Left ventricle myocardium superior (tissue), 1 donor: ENCODE data around the gene VIPAS39. TPM values are rescaled to one million over a fixed set of nuclear protein-coding genes. Genes with fewer than 3 reads are reported as not detected.
"Not testable (repeated sequence)": the region's sequence is repeated elsewhere in the genome, so short reads cannot be mapped to it uniquely, and the experiment has no call there.

Experiments
- ATAC-seq: fragments of 200-7000 bp; cut with Tn5 transposase; one replicate; pipeline ENCODE4 v1.9.1; 2020; ENCODE audit warnings: mild to moderate bottlenecking, moderate library complexity
- DNase-seq: peaks from one replicate; pipeline ENCODE4 v3.0.0-alpha.2; 2020
- intact Hi-C: fragments of 100-400 bp; cut with micrococcal nuclease; formaldehyde crosslinking; loops from one replicate; pipeline ENCODE4 v1.11.0; 2022
- total RNA-seq: library from RNA; stranded (reverse); fragmentation: NEBNext Ultra II Directional; extraction: Animal tissue kit (Norgen Biotek cat#: 25700); gene quantifications from one replicate; pipeline ENCODE4 v1.2.1, GENCODE V29; 2021
- donor health status: DM: no; HTN: yes; CAD: no; lungs with severe emphysema.

Gene VIPAS39
- total RNA-seq, 1 donor from 2014 or later, result 12.6 TPM

DNA sequence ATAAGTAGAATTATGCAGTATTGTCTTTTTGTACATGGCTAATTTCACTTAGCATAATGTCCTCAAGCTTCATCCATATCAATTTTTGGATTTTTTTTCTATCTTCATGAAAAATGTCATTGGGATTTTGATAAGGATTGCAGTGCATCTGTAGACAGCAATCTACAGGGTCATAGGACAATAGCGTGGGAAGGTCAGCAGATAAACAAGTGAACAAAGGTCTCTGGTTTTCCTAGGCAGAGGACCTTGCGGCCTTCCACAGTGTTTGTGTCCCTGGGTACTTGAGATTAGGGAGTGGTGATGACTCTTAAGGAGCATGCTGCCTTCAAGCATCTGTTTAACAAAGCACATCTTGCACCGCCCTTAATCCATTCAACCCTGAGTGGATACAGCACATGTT is 41.3 kb downstream of the VIPAS39 start:
- DNase-seq, intact Hi-C loops, ATAC-seq: not testable (repeated sequence)

DNA sequence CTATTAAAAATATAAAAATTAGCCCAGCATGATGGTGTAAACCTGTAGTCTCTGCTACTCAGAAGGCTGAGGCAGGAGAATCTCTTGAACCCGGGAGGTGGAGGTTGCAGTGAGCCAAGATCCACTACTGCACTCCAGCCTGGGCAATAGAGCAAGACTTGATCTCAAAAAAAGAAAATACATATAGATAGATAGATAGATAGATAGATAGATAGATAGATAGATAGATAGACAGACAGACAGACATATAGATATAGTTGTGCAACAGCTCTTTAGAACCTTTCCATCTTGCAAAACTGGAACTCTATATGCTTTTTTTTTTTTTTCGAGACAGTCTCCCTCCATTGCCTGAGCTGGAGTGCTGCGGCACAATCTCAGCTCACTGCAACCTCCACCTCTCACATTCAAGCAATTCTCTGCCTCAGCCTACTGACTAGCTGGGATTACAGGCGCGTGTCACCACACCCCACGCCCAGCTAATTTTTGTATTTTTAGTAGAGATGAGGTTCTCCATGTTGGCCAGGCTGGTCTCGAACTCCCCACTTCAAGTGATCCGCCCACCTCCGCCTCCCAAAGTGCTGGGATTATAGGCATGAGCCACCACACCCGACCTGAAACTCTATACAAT is 41.9 kb downstream of the VIPAS39 start:
- intact Hi-C loops, ATAC-seq, DNase-seq: not testable (repeated sequence)

GRCh38 chr14:77409131-77409533 is 48.3 kb downstream of the VIPAS39 start:
- intact Hi-C loops, result no loop called here
- DNase-seq (no peak), ATAC-seq (no peak)

- DNase-seq, result no peak
- intact Hi-C loops, result no loop called here
- ATAC-seq, result no peak
These were observed 50.2 kb downstream of the VIPAS39 start for GRCh38 chr14:77407158-77407557.

- ATAC-seq (no peak), DNase-seq (no peak)
- intact Hi-C loops, result no loop called here
These were observed 50.7 kb downstream of the VIPAS39 start for GRCh38 chr14:77406718-77407117.

GRCh38 chr14:77406086-77406485 is 51.3 kb downstream of the VIPAS39 start:
- intact Hi-C loops, result no loop called here
- no peak for ATAC-seq
- DNase-seq, result no peak

- no peak for ATAC-seq
- no peak for DNase-seq
- intact Hi-C loops, result no loop called here
These were observed 53.6 kb downstream of the VIPAS39 start for GRCh38 chr14:77403768-77404167.

- ATAC-seq (no peak), DNase-seq (no peak)
- intact Hi-C loops, result no loop called here
These were observed 57.2 kb downstream of the VIPAS39 start for GRCh38 chr14:77400216-77400615.

- DNase-seq, result no peak
- ATAC-seq, result no peak
- intact Hi-C loops, result no loop called here
These were observed 67.2 kb downstream of the VIPAS39 start for GRCh38 chr14:77390188-77390587.

- no peak for DNase-seq
- ATAC-seq, result no peak
- intact Hi-C loops, result no loop called here
These were observed 78.7 kb downstream of the VIPAS39 start for GRCh38 chr14:77378701-77379100.

DNA sequence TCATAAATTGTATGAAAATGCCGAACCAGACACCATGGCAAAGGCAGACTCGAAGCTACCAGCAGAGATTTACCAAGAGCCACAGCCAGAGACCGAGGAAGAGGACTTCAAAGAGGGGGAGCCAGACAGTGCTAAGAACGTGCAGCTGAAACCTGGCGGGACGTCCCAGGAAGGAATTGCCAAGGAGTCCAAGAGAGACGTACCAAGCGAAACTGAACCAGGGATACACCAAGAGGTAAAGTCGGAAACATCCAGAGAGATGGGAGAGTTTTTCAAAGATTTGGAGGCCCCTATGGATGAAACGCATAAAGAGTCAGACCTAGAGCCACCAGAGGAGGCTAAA is 79.9 kb downstream of the VIPAS39 start:
- ATAC-seq (peak; percentile 10), DNase-seq (no peak)
- intact Hi-C loops, result no loop called here

GRCh38 chr14:77376771-77377501 is 80.5 kb downstream of the VIPAS39 start, which contains the start of the genes SAMD15 and TMED8:
TSS of gene SAMD15 (plus strand) at chr14:77377379. CDS start at chr14:77377419, 40 bp downstream.
TSS of gene TMED8 (minus strand) at chr14:77377094. CDS start at chr14:77377053, 41 bp downstream.
- intact Hi-C loops, result no loop called here
- DNase-seq (peak; percentile 94), ATAC-seq (peak; percentile 99)

Other genes with a start within 250 kb of the VIPAS39 start
- gene NGB, start 186.4 kb downstream of the VIPAS39 start, total RNA-seq, result not detected
- 17.5 TPM for gene POMT2, start 136.7 kb downstream of the VIPAS39 start, total RNA-seq
- gene GSTZ1, start 136.6 kb downstream of the VIPAS39 start, total RNA-seq, result 13.5 TPM
- 5.6 TPM for gene TMED8, start 80.5 kb downstream of the VIPAS39 start, total RNA-seq
- gene SAMD15, start 80.2 kb downstream of the VIPAS39 start, total RNA-seq, result 0.77 TPM
- gene NOXRED1, start 34.1 kb downstream of the VIPAS39 start, total RNA-seq, result 0.15 TPM
- 231 TPM for gene AHSA1, start 492 bp upstream of the VIPAS39 start, total RNA-seq
- gene ISM2, start 41.2 kb upstream of the VIPAS39 start, total RNA-seq, result 0.25 TPM
- gene SPTLC2, start 159.0 kb upstream of the VIPAS39 start, total RNA-seq, result 10.9 TPM